Adipose tissue (tissue), 3 donors: ENCODE results near the gene ZFYVE9. TPM values are rescaled to one million over a fixed set of nuclear protein-coding genes. Genes with fewer than 3 reads are reported as not detected.

Experiments used
- H3K27ac ChIP-seq: one replicate; pipeline ENCODE4 v1.5.1; 2013; ENCODE audit warnings: low read depth, low read length
- WGBS, 3 donors: extraction: QIAGEN DNeasy Blood & Tissue Kit; methylation state at CpG; one replicate each; pipeline ENCODE4 v1.1.7; 2013; 5-methylcytosine and 5-hydroxymethylcytosine counted together
- polyA plus RNA-seq, 3 donors: library from polyadenylated mRNA; stranded (reverse); fragments of 200-250 nt; gene quantifications; one replicate each; pipeline ENCODE4 v1.2.3, GENCODE V29; 2013
- donor health status: healthy with polysubstance abuse.
- donor health status: Bipolar disorder and iron deficiency.
- donor health status: healthy.

ZFYVE9 gene
- polyA plus RNA-seq, 3 donors, result 7.4 to 13.4 (median 10.1) TPM

DNA sequence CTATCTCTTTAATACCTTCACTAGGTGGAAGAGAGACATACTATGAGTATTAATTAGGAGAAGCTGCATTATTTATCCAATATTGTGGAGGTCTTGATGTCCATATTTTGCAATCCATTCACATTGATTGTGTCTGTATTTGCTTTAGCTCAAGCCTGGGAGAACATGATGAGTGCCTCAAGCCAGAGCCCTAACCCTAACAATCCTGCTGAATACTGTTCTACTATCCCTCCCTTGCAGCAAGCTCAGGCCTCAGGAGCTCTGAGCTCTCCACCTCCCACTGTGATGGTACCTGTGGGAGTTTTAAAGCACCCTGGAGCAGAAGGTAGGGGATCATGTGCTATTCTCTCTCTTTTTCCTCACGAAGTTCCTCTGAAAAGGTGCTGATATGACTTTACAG, 124.6 kb downstream of the ZFYVE9 start:
- whole genome bisulfite sequencing, 3 donors, result 82 to 89% (median 88%) methylated on average over 1 of the region's 1 CpG

GRCh38 chr1:52268372-52268771, 126.5 kb downstream of the ZFYVE9 start:
- WGBS, 3 donors, result 44 to 71% (median 45%) methylated on average over 3 of the region's 3 CpGs
- no peak overlapping the region for H3K27ac ChIP-seq

More for the DNA sequence above, 124.6 kb downstream of the ZFYVE9 start:
- H3K27ac ChIP-seq, result no peak overlapping the region

GRCh38 chr1:52281518-52281917, 139.6 kb downstream of the ZFYVE9 start:
- no peak overlapping the region for H3K27ac ChIP-seq
- WGBS, 3 donors, result 45 to 80% (median 71%) methylated on average over 2 of the region's 2 CpGs

- WGBS, 3 donors, result 95 to 99% (median 96%) methylated on average over 3 of the region's 3 CpGs
- no peak overlapping the region for H3K27ac ChIP-seq
These were observed 146.4 kb downstream of the ZFYVE9 start for GRCh38 chr1:52288286-52288685.

- H3K27ac ChIP-seq, result no peak overlapping the region
- WGBS, 3 donors, result 89 to 100% (median 94%) methylated on average over 1 of the region's 1 CpG
These were observed 152.7 kb downstream of the ZFYVE9 start for GRCh38 chr1:52294580-52294979.

DNA sequence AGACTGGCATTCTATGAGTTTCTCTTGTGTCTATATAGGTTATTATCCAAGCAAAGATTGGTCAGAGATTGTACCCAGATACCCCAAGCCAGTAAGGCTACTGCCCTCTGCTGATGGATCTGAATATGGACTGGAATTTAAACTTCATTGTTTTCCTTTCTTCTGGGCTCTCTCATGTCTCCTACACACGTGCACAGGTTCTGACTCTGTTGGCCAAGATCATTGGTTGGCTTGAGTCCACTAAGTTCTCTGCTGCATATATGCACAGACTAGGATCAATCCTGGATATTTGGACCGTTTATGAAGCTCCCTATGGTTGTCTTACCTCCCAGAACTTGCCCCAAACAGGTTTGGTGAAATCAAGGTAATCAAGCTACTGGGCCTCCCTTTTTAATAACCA, 154.5 kb downstream of the ZFYVE9 start:
- 10 to 35% (median 27%) methylated on average over 2 of the region's 2 CpGs for WGBS, 3 donors

DNA sequence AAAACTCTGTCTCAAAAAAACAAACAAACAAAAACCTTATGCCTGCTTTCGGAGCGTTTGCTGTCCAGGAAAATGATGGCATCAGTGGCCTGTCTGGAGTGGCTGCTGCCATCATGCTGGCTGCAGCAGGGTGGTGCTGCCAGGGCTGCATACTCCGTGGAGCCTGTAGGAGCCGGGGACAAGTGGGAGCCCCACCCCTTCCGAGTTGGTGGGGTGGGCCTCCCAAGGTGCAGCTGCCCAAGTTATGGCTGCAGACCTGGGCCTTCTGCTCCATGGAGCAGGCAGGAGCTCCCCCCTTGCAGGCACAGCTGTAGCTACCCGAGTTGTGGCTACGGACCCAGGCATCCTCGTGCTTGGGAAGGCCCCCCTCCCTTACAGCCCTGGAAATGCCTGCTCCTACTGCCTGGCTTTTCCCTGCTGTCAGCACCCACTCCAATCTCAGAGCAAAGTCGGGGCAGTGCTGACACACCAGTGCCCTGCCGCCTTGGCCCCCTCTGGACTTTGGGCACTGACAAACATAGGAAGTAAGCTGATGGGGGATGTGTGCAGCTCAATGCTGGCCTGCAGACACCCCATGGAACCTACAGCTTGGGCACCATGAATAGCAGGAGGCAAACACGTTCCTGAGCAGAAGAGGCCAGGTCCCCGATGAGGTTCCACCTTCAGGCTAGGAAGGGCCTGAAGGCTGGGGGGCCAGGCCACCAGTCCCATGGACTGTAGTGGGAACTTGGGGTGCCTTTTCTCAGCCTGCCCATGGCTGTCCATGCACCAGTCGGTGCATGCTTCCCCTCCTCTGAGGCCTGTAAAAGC, 163.7 kb downstream of the ZFYVE9 start:
- WGBS, 3 donors, result 93 to 94% (median 93%) methylated on average over 13 of the region's 13 CpGs
- no peak overlapping the region for H3K27ac ChIP-seq

More for the DNA sequence above, 154.5 kb downstream of the ZFYVE9 start:
- no peak overlapping the region for H3K27ac ChIP-seq

GRCh38 chr1:52306227-52307006, 164.5 kb downstream of the ZFYVE9 start:
- no peak overlapping the region for H3K27ac ChIP-seq
- WGBS, 3 donors, result 81 to 88% (median 87%) methylated on average over 11 of the region's 11 CpGs

GRCh38 chr1:52321061-52321460, 179.2 kb downstream of the ZFYVE9 start:
- 97 to 99% (median 98%) methylated on average over 2 of the region's 2 CpGs for WGBS, 3 donors

DNA sequence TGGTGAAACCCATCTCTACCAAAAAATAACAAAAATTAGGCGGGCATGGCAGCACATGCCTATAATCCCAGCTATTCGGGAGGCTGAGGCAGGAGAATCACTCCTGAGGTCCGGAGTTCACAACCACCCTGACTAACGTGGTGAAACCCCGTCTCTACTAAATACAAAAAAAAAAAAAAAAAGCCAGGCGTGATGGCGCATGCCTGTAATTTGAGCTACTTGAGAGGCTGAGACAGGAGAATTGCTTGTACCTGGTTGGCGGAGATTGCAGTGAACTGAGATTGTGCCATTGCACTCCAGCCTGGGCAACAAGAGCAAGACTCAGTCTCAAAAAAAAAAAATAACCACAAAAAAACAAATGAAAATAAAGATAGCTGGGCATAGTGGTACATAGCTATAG, 181.8 kb downstream of the ZFYVE9 start:
- H3K27ac ChIP-seq, result no peak overlapping the region
- 91 to 95% (median 92%) methylated on average over 8 of the region's 8 CpGs for WGBS, 3 donors

More at GRCh38 chr1:52321061-52321460, 179.2 kb downstream of the ZFYVE9 start:
- H3K27ac ChIP-seq, result no peak overlapping the region

- no peak overlapping the region for H3K27ac ChIP-seq
- 79 to 91% (median 87%) methylated on average over 5 of the region's 5 CpGs for WGBS, 3 donors
These were observed 183.9 kb downstream of the ZFYVE9 start for GRCh38 chr1:52325786-52326185.

- no peak overlapping the region for H3K27ac ChIP-seq
- 94 to 98% (median 97%) methylated on average over 1 of the region's 1 CpG for WGBS, 3 donors
These were observed 186.7 kb downstream of the ZFYVE9 start for GRCh38 chr1:52328615-52329014.

GRCh38 chr1:52332411-52332810, 190.5 kb downstream of the ZFYVE9 start:
- no peak overlapping the region for H3K27ac ChIP-seq
- WGBS, 3 donors, result 91 to 97% (median 97%) methylated on average over 1 of the region's 1 CpG

DNA sequence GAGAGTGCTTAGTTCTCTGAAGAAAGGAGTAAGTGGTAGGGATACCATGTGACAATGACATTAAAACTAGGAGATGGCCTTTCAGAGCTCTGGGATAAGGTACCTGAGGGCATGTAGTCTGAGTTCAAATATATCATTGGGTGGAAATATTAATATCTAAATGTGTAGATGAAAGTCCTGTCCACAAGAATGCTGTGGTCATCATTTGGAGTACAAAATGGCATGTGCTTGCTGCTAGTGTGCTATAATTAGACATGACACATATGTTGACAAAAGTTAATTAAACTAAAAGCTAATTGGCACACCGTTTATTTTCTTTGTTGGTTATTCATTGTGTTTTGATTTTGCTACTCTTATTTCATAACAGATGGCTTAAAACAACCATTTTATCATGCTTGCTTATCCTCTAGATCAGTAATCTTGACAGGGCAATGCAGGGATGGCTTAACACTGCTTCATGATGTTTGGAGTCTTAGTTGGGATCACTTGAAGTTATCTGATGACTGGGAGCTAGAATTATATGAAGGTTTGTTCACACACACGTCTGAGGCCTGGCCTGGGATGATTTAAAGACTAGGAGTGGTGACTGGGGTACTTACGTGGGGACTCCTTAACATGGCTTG, 193.1 kb downstream of the ZFYVE9 start:
- WGBS, 3 donors, result 88 to 94% (median 92%) methylated on average over 3 of the region's 3 CpGs

DNA sequence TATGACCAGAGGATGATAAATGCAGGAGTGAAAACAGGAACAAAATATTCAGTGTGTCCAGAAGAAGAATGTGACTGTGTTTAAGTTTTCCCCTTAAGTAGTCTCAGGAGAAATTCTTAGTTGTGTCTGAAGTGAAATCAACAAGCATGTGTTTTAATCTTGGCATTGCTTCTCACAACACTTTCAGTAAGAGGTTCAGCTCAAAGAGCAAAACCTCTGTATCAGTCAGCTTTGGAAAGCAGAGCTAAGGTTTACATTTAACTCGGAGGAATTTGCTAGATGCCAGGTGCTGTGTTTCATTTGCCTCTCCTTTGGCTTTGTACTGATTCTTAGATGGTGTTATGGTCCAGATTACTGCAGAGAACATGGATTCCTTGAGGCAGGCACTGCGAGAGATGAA, 195.6 kb downstream of the ZFYVE9 start:
- 73 to 81% (median 74%) methylated on average over 2 of the region's 2 CpGs for WGBS, 3 donors
- H3K27ac ChIP-seq, result no peak overlapping the region

More for the DNA sequence above, 193.1 kb downstream of the ZFYVE9 start:
- H3K27ac ChIP-seq, result no peak overlapping the region

- 75 to 78% (median 77%) methylated on average over 7 of the region's 7 CpGs for WGBS, 3 donors
These were observed 199.9 kb downstream of the ZFYVE9 start for GRCh38 chr1:52341655-52342260.

DNA sequence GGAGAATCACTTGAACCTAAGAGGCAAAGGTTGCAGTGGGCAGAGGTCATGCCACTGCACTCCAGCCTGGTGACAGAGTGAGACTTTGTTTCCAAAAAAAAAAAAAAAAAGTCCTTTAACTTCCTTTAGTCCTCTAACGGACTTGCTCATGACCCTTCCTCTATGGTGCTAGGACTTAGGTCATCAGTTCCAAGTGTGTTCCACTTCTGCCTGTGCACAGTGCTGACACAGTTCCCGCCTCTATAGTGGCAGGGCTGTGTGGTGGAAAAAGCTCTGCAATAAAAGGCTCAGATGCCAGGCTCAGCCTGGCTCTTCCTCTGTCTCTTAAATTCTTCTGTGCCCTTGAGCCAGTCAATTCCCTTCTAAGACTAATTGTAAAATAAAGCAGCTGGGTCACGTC, 202.1 kb downstream of the ZFYVE9 start:
- no peak overlapping the region for H3K27ac ChIP-seq
- WGBS, 3 donors, result 82 to 88% (median 88%) methylated on average over 3 of the region's 3 CpGs

More at GRCh38 chr1:52341655-52342260, 199.9 kb downstream of the ZFYVE9 start:
- no peak overlapping the region for H3K27ac ChIP-seq

DNA sequence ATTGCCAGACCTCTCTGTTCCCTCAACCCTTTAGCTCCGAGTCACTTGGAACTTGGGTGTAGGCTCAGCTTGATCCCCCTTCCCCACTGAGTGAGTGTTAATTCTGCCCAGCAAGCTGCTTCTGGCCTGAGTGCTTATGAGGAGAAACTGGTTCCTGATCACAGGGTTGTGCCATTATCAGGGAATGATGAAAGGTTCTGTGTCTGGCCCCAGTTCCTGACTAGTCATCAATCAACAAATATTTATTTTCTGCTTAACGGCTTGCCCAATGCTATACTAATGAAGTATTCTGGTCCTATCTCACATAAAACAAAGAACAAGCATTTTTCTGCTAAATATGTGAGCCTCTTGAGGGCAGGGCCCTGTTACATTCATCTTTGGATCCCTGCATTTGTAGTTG, 203.4 kb downstream of the ZFYVE9 start:
- H3K27ac ChIP-seq, result no peak overlapping the region
- 51 to 92% (median 82%) methylated on average over 2 of the region's 2 CpGs for WGBS, 3 donors
